Karpas-422 (cell line): Measurements from ENCODE around the gene SMG5. TPM values are rescaled to one million over a fixed set of nuclear protein-coding genes. Genes with fewer than 3 reads are reported as not detected.
"Not testable (repeated sequence)": the region's sequence is repeated elsewhere in the genome, so short reads cannot be mapped to it uniquely, and the experiment has no call there.

ENCODE experiments used
- DNase-seq: peaks from one replicate; pipeline ENCODE4 v3.0.0-alpha.2; 2015
- H2AFZ ChIP-seq: fragments of 200-600 bp; sonication (generic); 2 replicates; pipeline ENCODE4 v1.6.1; 2014; ENCODE audit warnings: antibody characterized with exemption, low read length, mixed read lengths
- H3K27ac ChIP-seq: fragments of 200-600 bp; sonication (generic); 2 replicates; pipeline ENCODE4 v1.5.1; 2014; ENCODE audit warnings: mild to moderate bottlenecking, low read length, moderate library complexity
- H3K27me3 ChIP-seq: fragments of 200-600 bp; sonication (generic); 2 replicates; pipeline ENCODE4 v1.6.1; 2014; ENCODE audit warnings: low read length, mixed read lengths
- H3K36me3 ChIP-seq: fragments of 200-600 bp; sonication (generic); 2 replicates; pipeline ENCODE4 v1.6.1; 2014; ENCODE audit warnings: low read length, mixed read lengths; ENCODE audit not compliant: insufficient read depth
- H3K4me1 ChIP-seq: fragments of 200-600 bp; sonication (generic); 2 replicates; pipeline ENCODE4 v1.6.1; 2014; ENCODE audit warnings: mild to moderate bottlenecking, low read length, mixed read lengths
- H3K4me2 ChIP-seq: fragments of 200-600 bp; sonication (generic); 2 replicates; pipeline ENCODE4 v1.6.1; 2014; ENCODE audit warnings: low read length, low read depth, mild to moderate bottlenecking; ENCODE audit not compliant: poor library complexity, severe bottlenecking
- H3K4me3 ChIP-seq: fragments of 200-600 bp; sonication (generic); 2 replicates; pipeline ENCODE4 v1.5.1; 2014; ENCODE audit warnings: mild to moderate bottlenecking, antibody characterized with exemption, low read length, mixed read lengths
- H3K79me2 ChIP-seq: fragments of 200-600 bp; sonication (generic); 2 replicates; pipeline ENCODE4 v1.6.1; 2014; ENCODE audit warnings: mild to moderate bottlenecking, low read length, mixed read lengths
- H3K9ac ChIP-seq: fragments of 200-600 bp; sonication (generic); 2 replicates; pipeline ENCODE4 v1.6.0; 2014; ENCODE audit warnings: low read length
- H3K9me2 ChIP-seq: fragments of 200-600 bp; sonication (generic), shearing (Covaris generic); replicated peaks from 2 replicates; pipeline ENCODE4 v1.6.0; 2014; ENCODE audit warnings: mild to moderate bottlenecking, low read length, moderate library complexity; ENCODE audit not compliant: insufficient read depth
- H3K9me3 ChIP-seq: fragments of 300-700, 200-600 bp; sonication (generic); 2 replicates; pipeline ENCODE4 v1.6.1; 2014; ENCODE audit warnings: low read length, mixed read lengths
- H4K20me1 ChIP-seq: fragments of 200-600 bp; sonication (generic); 2 replicates; pipeline ENCODE4 v1.6.1; 2014; ENCODE audit warnings: mild to moderate bottlenecking, antibody characterized with exemption, low read length, low read depth; ENCODE audit not compliant: insufficient read depth
- total RNA-seq: library from RNA; depleted of rRNA; stranded (reverse); fragments of >200 nt; shearing (Covaris generic); gene quantifications from 2 replicates; pipeline ENCODE4 v1.2.3, GENCODE V29; 2014; ENCODE audit warnings: low replicate concordance; rRNA removed

Gene SMG5, protein sequence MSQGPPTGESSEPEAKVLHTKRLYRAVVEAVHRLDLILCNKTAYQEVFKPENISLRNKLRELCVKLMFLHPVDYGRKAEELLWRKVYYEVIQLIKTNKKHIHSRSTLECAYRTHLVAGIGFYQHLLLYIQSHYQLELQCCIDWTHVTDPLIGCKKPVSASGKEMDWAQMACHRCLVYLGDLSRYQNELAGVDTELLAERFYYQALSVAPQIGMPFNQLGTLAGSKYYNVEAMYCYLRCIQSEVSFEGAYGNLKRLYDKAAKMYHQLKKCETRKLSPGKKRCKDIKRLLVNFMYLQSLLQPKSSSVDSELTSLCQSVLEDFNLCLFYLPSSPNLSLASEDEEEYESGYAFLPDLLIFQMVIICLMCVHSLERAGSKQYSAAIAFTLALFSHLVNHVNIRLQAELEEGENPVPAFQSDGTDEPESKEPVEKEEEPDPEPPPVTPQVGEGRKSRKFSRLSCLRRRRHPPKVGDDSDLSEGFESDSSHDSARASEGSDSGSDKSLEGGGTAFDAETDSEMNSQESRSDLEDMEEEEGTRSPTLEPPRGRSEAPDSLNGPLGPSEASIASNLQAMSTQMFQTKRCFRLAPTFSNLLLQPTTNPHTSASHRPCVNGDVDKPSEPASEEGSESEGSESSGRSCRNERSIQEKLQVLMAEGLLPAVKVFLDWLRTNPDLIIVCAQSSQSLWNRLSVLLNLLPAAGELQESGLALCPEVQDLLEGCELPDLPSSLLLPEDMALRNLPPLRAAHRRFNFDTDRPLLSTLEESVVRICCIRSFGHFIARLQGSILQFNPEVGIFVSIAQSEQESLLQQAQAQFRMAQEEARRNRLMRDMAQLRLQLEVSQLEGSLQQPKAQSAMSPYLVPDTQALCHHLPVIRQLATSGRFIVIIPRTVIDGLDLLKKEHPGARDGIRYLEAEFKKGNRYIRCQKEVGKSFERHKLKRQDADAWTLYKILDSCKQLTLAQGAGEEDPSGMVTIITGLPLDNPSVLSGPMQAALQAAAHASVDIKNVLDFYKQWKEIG
- total RNA-seq, result 53.7 and 64.6 TPM in 2 replicates

DNA sequence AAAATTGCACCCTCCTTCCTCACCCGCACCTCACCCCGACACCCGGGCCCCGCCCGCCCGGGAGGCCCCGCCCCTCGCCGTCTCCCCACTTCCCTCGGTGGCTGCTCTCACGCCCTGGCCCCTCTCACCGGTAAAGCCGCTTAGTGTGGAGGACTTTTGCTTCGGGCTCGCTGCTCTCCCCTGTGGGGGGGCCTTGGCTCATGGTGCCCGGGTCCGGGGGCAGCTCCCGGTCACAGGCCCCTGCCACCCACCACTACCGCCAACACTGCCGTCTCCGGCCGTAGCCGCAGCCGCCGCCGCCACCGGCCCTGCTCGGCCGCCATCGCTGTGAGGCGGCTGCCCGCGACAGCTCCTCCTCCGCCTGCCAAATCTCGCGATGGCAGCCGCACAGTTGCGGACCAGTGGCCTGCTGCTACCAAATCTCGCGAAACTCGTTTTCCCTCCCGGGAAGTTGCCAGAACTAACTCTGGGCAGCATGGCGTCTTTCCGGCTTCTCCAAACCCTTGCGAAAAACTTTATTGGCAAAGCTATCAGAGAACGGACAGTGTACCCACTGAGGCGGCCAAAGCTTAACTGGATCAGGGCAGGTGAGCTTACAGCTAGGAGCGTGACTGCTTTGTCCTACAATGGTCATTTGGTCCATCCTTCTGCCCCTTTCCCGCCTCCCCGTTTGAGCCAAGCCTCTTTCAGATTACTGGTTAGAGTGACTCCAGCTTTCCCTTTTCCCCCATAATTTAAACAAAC lies at the start of gene SMG5:
Gene SMG5 (minus strand): TSS at position 347 of the 744 bp plus-strand sequence. CDS start 145 bp downstream, at position 202.
- H3K36me3 ChIP-seq, result peaks cover 24% of the 10 kb centered on the region; the same call in 1 of the 2 replicates
- H3K4me2 ChIP-seq, result peak within 1 kb of the TSS; percentile 70
- peaks cover 25% of the 10 kb centered on the region; the same call in 1 of the 2 replicates for H4K20me1 ChIP-seq
- H3K79me2 ChIP-seq, result peaks cover 63% of the 10 kb centered on the region
- H3K4me3 ChIP-seq, result peak within 1 kb of the TSS; percentile 74
- peaks cover 24% of the 10 kb centered on the region for H3K4me1 ChIP-seq
- no peaks in the 10 kb centered on the region for H3K27me3 ChIP-seq
- H3K27ac ChIP-seq, result peak within 1 kb of the TSS; percentile 73
- peak within 1 kb of the TSS; percentile 64; the same call in 1 of the 2 replicates for H2AFZ ChIP-seq
- H3K9me2 ChIP-seq, result no peaks in the 10 kb centered on the region
- H3K9me3 ChIP-seq, result no peaks in the 10 kb centered on the region
- H3K9ac ChIP-seq, result peak within 1 kb of the TSS; percentile 94
- peak; percentile 99 for DNase-seq

DNA sequence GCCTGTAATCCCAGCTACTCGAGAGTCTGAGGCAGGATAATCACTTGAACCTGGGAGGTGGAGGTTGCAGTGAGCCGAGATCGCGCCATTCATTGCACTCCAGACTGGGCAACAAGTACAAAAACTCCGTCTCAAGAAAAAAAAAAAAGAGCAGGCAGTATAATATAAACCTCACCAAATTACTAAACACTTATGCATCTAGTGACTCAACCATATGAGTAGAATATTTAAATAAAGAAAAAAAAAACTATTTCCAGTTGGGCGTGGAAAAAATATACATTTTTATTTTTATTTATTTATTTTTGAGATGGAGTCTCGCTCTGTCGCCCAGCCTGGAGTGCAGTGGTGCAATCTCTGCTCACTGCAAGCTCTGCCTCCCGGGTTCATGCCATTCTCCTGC lies 40.6 kb upstream of the SMG5 start:
- not testable (repeated sequence) for H3K4me2 ChIP-seq, H4K20me1 ChIP-seq, H3K9me3 ChIP-seq, H3K9ac ChIP-seq, H3K27ac ChIP-seq, H3K79me2 ChIP-seq, H2AFZ ChIP-seq, H3K27me3 ChIP-seq, H3K9me2 ChIP-seq, H3K4me1 ChIP-seq, DNase-seq, H3K4me3 ChIP-seq
- peaks cover 48% of the 10 kb centered on the region for H3K36me3 ChIP-seq

DNA sequence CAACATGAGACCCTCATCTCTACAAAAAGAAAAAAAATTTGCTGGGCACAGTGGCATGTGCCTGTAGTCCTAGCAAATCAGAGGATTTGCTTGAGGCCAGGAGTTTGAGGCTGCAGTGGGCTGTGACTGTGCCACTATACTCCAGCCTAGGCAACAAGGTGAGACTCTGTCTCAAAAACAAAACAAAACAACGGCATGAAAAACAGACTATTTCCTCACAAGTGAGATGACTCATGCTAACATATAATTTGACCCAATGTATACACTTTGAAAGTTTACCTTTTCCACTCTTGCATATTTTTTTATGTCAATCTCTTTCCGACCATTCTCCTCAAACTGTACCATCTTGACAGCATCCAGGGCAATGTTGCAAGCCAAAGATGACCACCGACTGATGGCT lies 37.9 kb upstream of the SMG5 start:
- H3K4me3 ChIP-seq, result no peak overlapping the region
- no peak overlapping the region for H3K27ac ChIP-seq
- peaks cover 6% of the 10 kb centered on the region; the same call in 1 of the 2 replicates for H4K20me1 ChIP-seq
- no peaks in the 10 kb centered on the region for H3K4me1 ChIP-seq
- DNase-seq, result no peak
- H2AFZ ChIP-seq, result no peak overlapping the region
- peaks cover 65% of the 10 kb centered on the region for H3K36me3 ChIP-seq
- no peaks in the 10 kb centered on the region; the same call in 1 of the 2 replicates for H3K79me2 ChIP-seq
- no peaks in the 10 kb centered on the region for H3K9me2 ChIP-seq
- H3K4me2 ChIP-seq, result no peak overlapping the region
- no peak overlapping the region for H3K9ac ChIP-seq
- no peaks in the 10 kb centered on the region for H3K9me3 ChIP-seq
- no peaks in the 10 kb centered on the region for H3K27me3 ChIP-seq

DNA sequence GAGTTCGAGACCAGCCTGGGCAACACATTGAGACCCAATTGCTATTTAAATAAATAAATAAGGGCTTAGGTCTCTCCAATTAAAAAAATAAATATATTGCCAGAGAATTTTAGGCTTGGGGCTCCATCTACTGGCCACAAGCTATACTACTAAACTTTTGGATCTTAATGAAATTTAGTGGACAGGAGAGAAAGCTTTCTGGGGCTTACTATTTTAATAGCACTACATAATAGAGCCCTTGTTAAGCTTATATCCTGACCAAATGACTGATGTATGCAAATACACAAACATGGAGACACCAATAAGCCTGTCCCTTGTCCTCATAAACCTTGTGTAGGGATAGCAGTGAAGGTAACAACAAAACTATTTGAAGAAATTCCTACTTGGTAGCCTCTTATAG lies 37.0 kb upstream of the SMG5 start:
- 0 out of 2 replicates have a peak, but pooled peaks cover 6% of the 10 kb centered on the region for H4K20me1 ChIP-seq
- no peak overlapping the region for H3K4me3 ChIP-seq
- no peaks in the 10 kb centered on the region; the same call in 1 of the 2 replicates for H3K79me2 ChIP-seq
- H3K9me3 ChIP-seq, result no peaks in the 10 kb centered on the region
- no peaks in the 10 kb centered on the region for H3K27me3 ChIP-seq
- peak; percentile 67 for DNase-seq
- no peak overlapping the region for H3K27ac ChIP-seq
- H3K4me2 ChIP-seq, result no peak overlapping the region
- no peak overlapping the region for H2AFZ ChIP-seq
- peaks cover 64% of the 10 kb centered on the region for H3K36me3 ChIP-seq
- H3K9ac ChIP-seq, result no peak overlapping the region
- H3K4me1 ChIP-seq, result no peaks in the 10 kb centered on the region
- no peaks in the 10 kb centered on the region for H3K9me2 ChIP-seq

DNA sequence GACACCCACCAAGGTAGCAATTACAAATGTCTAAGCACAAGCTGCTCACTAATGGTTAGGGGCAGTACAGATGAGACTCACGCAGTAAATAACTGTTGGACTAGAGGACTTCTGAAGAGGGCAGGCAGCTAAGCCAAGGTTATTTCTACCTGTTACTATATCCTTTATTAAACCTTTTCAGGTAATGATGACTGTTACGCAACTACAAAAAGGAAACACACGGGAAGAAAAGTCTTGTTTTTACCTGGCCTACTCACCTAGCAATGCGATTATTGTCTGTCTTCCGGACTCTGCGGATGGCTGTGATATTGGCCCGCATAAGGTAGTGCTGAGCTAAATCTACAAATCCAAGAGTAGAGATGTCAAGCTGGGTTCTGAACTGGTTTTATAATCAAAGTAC lies 34.3 kb upstream of the SMG5 start:
- Histone ChIP-seq H3K9me2 (no peaks in the 10 kb centered on the region), H3K79me2 (no peaks in the 10 kb centered on the region; the same call in 1 of the 2 replicates), H4K20me1 (0 out of 2 replicates have a peak, but pooled peaks cover 6% of the 10 kb centered on the region), H3K4me2 (no peak overlapping the region), H3K27me3 (no peaks in the 10 kb centered on the region), H3K27ac (no peak overlapping the region), H3K9ac (no peak overlapping the region), H2AFZ (no peak overlapping the region), H3K4me1 (no peaks in the 10 kb centered on the region), H3K4me3 (no peak overlapping the region), H3K9me3 (no peaks in the 10 kb centered on the region), H3K36me3 (peaks cover 72% of the 10 kb centered on the region)
- no peak for DNase-seq

DNA sequence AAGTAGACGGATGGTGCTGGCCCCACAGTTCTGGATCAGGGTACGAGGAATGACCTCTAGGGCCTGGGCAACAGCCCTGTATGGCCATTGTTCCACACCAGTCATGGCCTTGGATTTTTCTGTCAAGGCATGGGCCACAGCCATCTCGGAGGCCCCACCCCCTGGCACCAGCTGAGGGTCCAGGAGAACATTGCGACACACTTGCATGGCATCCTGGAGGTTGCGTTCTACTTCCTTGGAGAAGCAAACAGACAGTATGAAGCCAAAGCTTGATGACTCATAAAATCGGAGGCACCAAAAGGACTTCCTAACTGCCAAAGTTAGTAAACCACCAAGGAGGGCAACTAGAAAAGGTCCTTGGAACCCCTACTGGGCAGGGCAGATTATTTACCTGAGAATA lies 28.3 kb upstream of the SMG5 start:
- Histone ChIP-seq H2AFZ (no peak overlapping the region), H3K9ac (no peak overlapping the region), H3K36me3 (peaks cover 57% of the 10 kb centered on the region)

DNA sequence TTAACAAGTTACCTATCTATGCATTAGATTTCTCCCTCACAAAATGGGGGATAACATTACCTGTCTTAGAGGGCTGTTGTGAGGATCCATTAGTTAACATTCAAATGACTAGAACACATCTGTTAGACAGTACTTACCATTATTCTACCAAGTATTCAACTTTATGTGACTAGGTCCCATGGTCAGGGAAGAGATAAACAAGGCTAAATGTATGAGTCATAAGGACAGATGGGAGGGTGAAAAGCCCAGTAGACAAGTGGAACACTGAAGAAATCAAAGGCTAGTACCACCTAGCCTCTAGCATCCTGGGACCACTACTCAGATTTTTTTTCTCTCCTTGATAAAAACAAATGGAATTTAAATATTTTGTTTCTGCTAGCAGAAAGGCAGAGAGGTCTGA lies 25.5 kb upstream of the SMG5 start:
- Histone ChIP-seq H3K27me3 (no peaks in the 10 kb centered on the region), H3K9me3 (no peaks in the 10 kb centered on the region), H3K27ac (no peak overlapping the region), H3K4me2 (no peak overlapping the region), H2AFZ (no peak overlapping the region), H3K9ac (no peak overlapping the region), H3K79me2 (no peaks in the 10 kb centered on the region), H4K20me1 (no peaks in the 10 kb centered on the region), H3K4me3 (no peak overlapping the region), H3K9me2 (no peaks in the 10 kb centered on the region), H3K4me1 (no peaks in the 10 kb centered on the region), H3K36me3 (peaks cover 46% of the 10 kb centered on the region)
- no peak for DNase-seq

More for the DNA sequence above, 28.3 kb upstream of the SMG5 start:
- Histone ChIP-seq H3K4me2 (no peak overlapping the region), H3K79me2 (no peaks in the 10 kb centered on the region), H3K27ac (no peak overlapping the region), H3K9me3 (no peaks in the 10 kb centered on the region), H3K27me3 (no peaks in the 10 kb centered on the region), H3K4me3 (no peak overlapping the region), H3K4me1 (no peaks in the 10 kb centered on the region), H4K20me1 (no peaks in the 10 kb centered on the region), H3K9me2 (no peaks in the 10 kb centered on the region)
- no peak for DNase-seq
